NAMALWA (cell line): ENCODE data around the gene PPP1R12B.
"Not testable (repeated sequence)": the region's sequence is repeated elsewhere in the genome, so short reads cannot be mapped to it uniquely, and the experiment has no call there.

Experiments
- DNase-seq: peaks from one replicate; pipeline ENCODE4 v3.0.0-alpha.2; 2015; ENCODE audit warnings: low spot score

The PPP1R12B gene

GRCh38 chr1:202343652-202344349 is 4.7 kb upstream of the PPP1R12B start:
- DNase-seq: peak; percentile 86

DNA sequence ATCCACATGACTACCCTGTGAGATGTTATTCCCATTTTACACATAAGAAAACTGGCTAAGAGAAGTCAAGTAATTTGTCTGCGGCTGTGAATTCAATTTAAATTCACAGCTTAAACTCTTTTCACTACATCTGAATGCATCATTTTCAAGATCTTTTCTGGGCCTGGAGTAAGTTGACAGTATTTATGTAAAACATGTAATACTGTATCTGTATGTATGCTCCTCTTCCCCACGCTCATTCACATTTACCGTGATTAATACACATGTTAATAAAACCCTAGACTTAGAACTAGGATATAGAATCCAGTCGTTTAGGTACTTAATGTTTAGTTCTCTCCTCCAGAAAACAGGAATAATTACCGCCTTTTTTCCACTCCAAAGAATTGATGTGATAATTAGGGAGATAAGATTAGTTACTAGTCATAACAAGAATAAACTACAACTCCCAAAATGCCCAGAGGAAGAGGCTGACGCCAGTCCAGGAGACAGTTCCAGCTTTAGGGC is 442 bp upstream of the PPP1R12B start:
- DNase-seq: no peak

DNA sequence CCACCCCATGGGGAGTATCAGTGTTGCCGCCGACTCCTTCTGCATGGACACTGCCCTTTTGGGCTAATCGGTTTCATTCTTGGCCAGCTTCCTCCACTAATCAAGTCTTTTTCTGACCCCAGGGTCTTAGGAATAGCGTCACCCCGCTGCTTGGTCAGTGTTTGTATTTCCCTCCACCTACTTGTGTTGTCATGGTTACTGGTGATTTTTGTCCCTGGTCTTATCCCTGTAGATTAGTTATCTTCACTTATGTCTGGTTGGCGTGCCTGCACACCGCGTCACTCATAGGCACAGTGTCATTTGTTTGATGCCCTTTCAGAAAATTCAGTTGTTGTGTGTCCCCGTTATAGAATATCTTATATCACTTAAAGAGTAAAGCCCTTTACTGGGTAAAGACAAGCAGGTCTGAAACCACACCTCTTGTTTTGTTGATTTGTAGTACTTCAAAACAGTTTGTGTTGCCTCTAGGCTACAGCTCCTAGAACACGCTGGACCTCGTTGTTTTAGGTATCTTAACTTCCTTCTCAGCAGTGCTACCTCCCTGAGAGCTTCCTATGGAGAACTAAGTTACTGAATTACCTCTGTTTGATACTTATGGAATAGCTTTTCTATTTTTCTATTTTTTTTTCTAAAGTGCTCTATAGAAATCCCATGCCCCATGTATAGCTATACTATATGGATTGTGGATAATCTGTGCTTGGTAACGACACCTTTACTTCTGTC is 868 bp downstream of the PPP1R12B start:
- peak; percentile 59 for DNase-seq

- no peak for DNase-seq
These were observed 3.2 kb downstream of the PPP1R12B start for GRCh38 chr1:202351725-202352124.

- DNase-seq: not testable (repeated sequence)
These were observed 4.2 kb downstream of the PPP1R12B start for GRCh38 chr1:202352583-202353197.

DNA sequence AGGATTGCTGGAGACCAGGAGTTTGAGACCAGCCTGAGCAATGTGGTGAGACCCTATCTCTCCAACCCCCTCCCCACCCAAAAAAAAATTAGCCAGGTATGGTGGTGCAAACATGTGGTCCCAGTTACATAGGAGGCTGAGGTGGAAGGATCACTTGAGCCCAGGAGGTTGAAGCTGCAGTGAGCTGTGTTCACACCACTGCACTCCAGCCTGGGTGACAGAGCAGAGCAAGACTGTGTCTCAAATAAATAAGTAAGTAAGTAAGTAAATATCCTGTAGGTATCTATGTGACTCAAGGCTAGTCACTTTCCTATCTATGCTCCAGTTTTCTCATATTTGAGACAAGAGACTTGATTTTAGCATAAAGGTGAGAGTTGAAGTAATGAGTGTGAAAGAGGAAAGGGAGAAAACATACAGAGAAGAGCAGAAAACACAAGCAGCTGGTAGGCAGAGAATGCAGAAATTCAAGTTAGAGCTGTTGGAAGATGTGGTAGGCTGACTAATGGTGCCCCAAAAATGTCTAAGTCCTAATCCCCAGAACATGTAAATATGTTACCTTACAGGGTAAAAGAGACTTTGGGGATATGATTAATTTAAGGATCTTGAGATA is 7.5 kb downstream of the PPP1R12B start:
- DNase-seq: no peak

DNA sequence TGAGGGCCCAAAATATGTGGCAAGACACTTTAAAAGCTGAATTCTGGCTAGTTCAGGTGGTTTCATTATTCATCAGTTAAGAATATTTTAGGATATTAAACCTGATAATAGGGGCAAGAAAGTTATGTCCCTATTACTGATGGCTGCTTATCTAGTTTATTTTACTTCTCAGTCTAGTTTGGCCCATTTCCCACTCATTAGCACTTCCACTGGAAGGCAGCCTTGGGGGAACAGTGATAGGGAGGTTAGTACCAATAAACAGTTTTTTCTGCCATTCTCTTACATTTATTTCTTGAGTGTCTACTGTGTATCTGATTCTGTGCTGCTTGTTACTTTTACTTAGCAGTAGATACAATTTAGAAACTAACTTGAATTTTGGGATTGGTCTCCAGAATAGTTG is 9.0 kb downstream of the PPP1R12B start:
- no peak for DNase-seq

GRCh38 chr1:202361224-202361623 is 12.7 kb downstream of the PPP1R12B start:
- DNase-seq: no peak

DNA sequence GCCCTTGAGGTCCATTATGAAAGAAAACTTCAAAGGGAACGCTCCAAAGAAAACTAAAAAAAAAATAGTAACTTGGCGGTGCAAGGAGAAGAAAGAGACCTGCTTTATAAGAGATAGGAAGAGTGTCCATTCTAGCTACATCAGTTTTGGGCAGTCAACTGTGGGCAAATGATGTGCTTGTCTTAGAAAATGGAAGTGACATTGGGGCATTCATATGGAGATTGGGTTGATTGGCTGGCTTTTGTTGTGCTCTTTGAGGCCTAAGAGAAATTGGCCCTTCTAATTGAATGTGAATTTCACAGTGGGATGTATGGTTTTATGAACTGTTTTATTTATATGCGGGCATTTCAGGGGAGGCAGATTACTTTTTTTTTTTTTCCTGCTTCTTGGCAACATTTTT is 13.2 kb downstream of the PPP1R12B start:
- DNase-seq: no peak

DNA sequence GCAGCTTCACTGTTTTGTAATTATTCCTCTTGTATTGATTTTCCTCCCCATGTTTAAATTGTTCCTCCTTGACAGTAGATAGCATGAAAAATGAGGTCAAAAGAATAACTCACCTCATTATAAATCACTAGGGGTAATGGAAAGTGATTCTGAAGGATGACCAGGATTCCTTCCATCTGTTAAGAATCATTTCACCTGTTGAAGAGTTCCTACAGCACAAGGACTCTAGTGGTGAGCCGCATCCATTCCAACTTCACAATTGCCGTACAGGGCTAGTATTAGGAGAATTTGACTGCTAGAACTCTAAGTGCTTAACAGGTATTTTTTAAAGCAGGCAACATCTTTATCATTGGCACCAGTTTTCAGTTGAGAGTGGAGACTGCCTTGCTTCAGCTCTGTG is 13.7 kb downstream of the PPP1R12B start:
- DNase-seq: no peak

GRCh38 chr1:202365092-202365815 is 16.8 kb downstream of the PPP1R12B start:
- no peak for DNase-seq

GRCh38 chr1:202367271-202367670 is 18.8 kb downstream of the PPP1R12B start:
- DNase-seq: no peak

- not testable (repeated sequence) for DNase-seq
These were observed 22.4 kb downstream of the PPP1R12B start for GRCh38 chr1:202370906-202371305.

DNA sequence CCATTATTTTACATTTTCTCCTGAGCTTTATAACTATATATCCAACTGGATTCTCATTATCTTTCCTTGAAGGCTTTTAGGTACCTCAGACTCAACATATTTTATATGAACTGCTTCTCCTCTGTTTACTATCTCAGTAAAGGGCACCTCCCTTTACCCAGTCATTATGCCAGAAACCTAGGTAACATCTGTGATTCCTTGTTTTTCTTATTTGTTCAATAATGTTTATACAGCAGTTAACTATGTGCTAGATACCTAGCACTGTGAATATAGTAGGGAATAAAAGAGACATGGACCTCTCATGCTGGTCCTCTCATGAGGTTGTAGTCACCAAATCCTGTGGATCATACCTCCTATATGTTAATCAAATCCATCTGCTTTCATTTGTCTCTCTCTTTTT is 25.6 kb downstream of the PPP1R12B start:
- DNase-seq: no peak

DNA sequence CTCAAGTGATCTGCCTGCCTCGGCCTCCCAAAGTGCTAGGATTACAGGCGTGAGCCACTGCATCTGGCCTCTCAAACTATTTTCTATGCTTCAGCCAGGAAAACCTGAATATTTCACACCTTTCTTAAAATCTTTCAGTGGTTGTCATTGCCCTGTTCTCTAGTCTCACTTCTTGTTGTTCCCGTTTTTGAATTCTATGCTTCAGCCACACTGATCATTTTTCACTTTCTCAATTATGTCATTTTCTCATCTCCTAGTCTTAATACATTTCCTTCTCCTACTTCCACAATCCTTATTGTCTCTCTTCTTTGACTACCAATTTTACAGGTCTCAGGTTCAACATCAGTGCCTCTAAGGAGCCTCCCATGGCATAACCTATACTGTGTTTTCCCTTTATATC is 26.7 kb downstream of the PPP1R12B start:
- not testable (repeated sequence) for DNase-seq

GRCh38 chr1:202376247-202376646 is 27.7 kb downstream of the PPP1R12B start:
- no peak for DNase-seq

- not testable (repeated sequence) for DNase-seq
These were observed 31.5 kb downstream of the PPP1R12B start for GRCh38 chr1:202379884-202380529.

DNA sequence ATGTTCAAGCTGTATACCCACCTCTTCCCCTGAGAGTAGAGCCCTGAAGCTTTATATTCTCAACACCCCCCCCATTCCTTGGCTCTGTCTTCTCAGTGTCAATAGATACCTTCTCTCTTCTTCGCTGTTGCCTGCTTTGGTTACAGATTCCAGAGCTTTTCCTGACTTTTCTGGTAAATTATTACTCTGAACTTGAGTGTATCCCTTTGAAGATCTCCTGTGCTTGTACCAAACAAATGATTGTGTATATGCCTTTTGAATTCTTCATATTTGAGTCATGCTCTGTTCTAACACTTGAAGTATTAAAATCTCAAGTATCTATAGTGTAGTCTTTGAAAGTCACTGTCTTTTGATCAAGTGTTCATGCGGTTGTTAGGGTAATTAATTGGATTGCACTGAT is 32.0 kb downstream of the PPP1R12B start:
- DNase-seq: not testable (repeated sequence)

GRCh38 chr1:202381867-202382266 is 33.4 kb downstream of the PPP1R12B start:
- not testable (repeated sequence) for DNase-seq

- DNase-seq: not testable (repeated sequence)
These were observed 47.3 kb downstream of the PPP1R12B start for GRCh38 chr1:202395831-202396230.

DNA sequence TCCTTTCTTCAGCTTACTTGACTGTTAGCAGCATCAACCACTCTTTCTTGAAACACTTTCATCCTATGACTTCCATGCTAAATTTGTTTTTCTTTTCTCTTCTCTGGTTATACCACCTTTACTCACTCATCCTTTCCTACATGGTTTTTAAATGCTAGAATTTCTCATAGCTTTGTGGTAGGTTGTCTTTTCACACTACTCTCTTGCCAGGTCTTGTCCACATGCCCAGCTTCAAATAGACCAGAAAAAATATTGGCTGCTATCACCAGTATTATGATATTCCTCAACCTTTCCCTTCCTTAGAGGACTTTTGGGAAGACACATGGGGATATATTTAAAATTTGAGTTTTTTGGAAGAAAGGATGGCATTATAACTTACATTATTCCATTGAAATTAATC is 48.8 kb downstream of the PPP1R12B start:
- DNase-seq: no peak
